Vagina (tissue), 2 donors: ENCODE data around the gene RPGRIP1.

ENCODE experiments used
- CTCF ChIP-seq, 3 experiments: fragments of 450-650 bp in 2 of 3; fragments of 200-600 bp in 1 of 3; sonication (generic) in 1 of 3; IDR thresholded peaks; one replicate each; pipeline ENCODE4 v1.5.1; 2017 to 2019; ENCODE audit warnings: antibody characterized with exemption in 3 of 3, mild to moderate bottlenecking in 2 of 3, moderate library complexity in 2 of 3
- POLR2A ChIP-seq, 2 donors: fragments of 450-650 bp; IDR thresholded peaks; one replicate each; pipeline ENCODE4 v1.6.1; 2017; ENCODE audit warnings: antibody characterized with exemption in 2 of 2, mild to moderate bottlenecking in 2 of 2, moderate library complexity in 2 of 2

DNA sequence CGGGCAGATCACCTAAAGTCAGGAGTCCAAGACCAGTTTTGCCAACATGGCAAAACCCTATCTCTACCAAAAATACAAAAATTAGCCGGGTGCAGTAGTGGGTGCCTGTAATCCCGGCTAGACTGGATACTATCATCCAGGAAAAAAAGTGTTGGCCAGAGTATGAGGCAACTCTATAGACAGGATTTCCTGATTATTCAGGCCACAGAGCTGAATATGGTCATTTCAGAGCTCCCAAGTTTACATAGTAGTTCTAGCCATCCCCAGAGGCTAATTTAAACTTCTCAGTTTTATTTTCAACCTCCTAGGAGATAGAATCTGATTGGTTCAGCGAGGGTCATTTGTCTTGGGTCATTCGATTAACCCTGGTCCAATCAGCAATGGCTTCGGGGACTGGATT, 7.3 kb downstream of the RPGRIP1 start:
- TF ChIP-seq POLR2A (IDR thresholded peaks at IDR 0.05) (no peak), CTCF (IDR thresholded peaks at IDR 0.05) (no peak)
